Stimulated activated CD4-positive, alpha-beta T cell treated with anti-CD3 and anti-CD28 coated beads, Interleukin-2, amount 100 ng/mL, for 24 hours (primary cell): Measurements from ENCODE around the gene PABPC1L2B.
"Not testable (repeated sequence)": the region's sequence is repeated elsewhere in the genome, so short reads cannot be mapped to it uniquely, and the experiment has no call there.

Source experiments
- DNase-seq, 2 donors: peaks; one replicate each; pipeline ENCODE4 v3.0.0-alpha.2; 2020

Gene PABPC1L2B

GRCh38 chrX:73002733-73003132 is at the start of gene PABPC1L2B:
Gene PABPC1L2B (plus strand): TSS chrX:73002939. CDS start chrX:73003643, 704 bp downstream.
- DNase-seq = not testable (repeated sequence)

- not testable (repeated sequence) for DNase-seq
These were observed 42.8 kb upstream of the PABPC1L2B start for GRCh38 chrX:72959971-72960370.

GRCh38 chrX:72971859-72972258 is 30.9 kb upstream of the PABPC1L2B start:
- DNase-seq = not testable (repeated sequence)

GRCh38 chrX:72974885-72975284 is 27.9 kb upstream of the PABPC1L2B start:
- not testable (repeated sequence) for DNase-seq

- DNase-seq = not testable (repeated sequence)
These were observed 21.8 kb upstream of the PABPC1L2B start for GRCh38 chrX:72980894-72981469.

- DNase-seq = not testable (repeated sequence)
These were observed 1.3 kb downstream of the PABPC1L2B start for GRCh38 chrX:73004032-73004431.

- DNase-seq = no peak
These were observed 18.8 kb downstream of the PABPC1L2B start for GRCh38 chrX:73021361-73022092.

GRCh38 chrX:73022093-73022445 is 19.3 kb downstream of the PABPC1L2B start:
- DNase-seq = not testable (repeated sequence)

GRCh38 chrX:73028876-73029275 is 26.1 kb downstream of the PABPC1L2B start:
- DNase-seq = no peak
